Glutamatergic neuron (in vitro differentiated cells): ENCODE data around the gene FUT9. TPM values are rescaled to one million over a fixed set of nuclear protein-coding genes. Genes with fewer than 3 reads are reported as not detected.

Source experiments
- DNase-seq: peaks from one replicate; pipeline ENCODE4 v3.0.0; 2022
- H3K27ac Mint-ChIP-seq: one replicate; pipeline ENCODE4 v1.8.0; 2020; ENCODE audit warnings: mild to moderate bottlenecking, mixed read lengths, inconsistent platforms; ENCODE audit not compliant: unreplicated experiment
- H3K27me3 Mint-ChIP-seq: one replicate; pipeline ENCODE4 v1.8.0; 2020; ENCODE audit warnings: mild to moderate bottlenecking, moderate library complexity, mixed read lengths, inconsistent platforms; ENCODE audit not compliant: unreplicated experiment
- H3K36me3 Mint-ChIP-seq: one replicate; pipeline ENCODE4 v1.8.0; 2020; ENCODE audit warnings: mild to moderate bottlenecking, mixed read lengths, inconsistent platforms; ENCODE audit not compliant: unreplicated experiment
- H3K4me1 Mint-ChIP-seq: one replicate; pipeline ENCODE4 v1.8.0; 2020; ENCODE audit warnings: mild to moderate bottlenecking, low read depth, mixed read lengths, inconsistent platforms; ENCODE audit not compliant: unreplicated experiment
- H3K4me3 Mint-ChIP-seq: one replicate; pipeline ENCODE4 v1.8.0; 2020; ENCODE audit warnings: mild to moderate bottlenecking, mixed read lengths, inconsistent platforms; ENCODE audit not compliant: unreplicated experiment
- H3K9me3 Mint-ChIP-seq: one replicate; pipeline ENCODE4 v1.8.0; 2020; ENCODE audit warnings: mild to moderate bottlenecking, moderate library complexity, mixed read lengths, inconsistent platforms; ENCODE audit not compliant: unreplicated experiment
- CTCF ChIP-seq: fragments of 200-600 bp; sonication (generic); IDR thresholded peaks from one replicate; pipeline ENCODE4 v1.5.0; 2021; ENCODE audit not compliant: partially characterized antibody, unreplicated experiment
- total RNA-seq: library from RNA; stranded (reverse); fragmentation: NEBNext Ultra II Directional; extraction: Animal tissue kit (Norgen Biotek cat#: 25700); gene quantifications from one replicate; pipeline ENCODE4 v1.2.1, GENCODE V29; 2021; ENCODE audit not compliant: unreplicated experiment

FUT9 gene
- total RNA-seq, 1 donor from 2014 or later = 0.54 TPM

GRCh38 chr6:96153775-96154174 is 138.0 kb downstream of the FUT9 start:
- TF ChIP-seq CTCF = no peak
- DNase-seq = no peak
- H3K27ac Mint-ChIP-seq = no peak overlapping the region
- H3K27me3 Mint-ChIP-seq = no peaks in the 10 kb centered on the region
- H3K9me3 Mint-ChIP-seq = no peaks in the 10 kb centered on the region
- H3K4me1 Mint-ChIP-seq = peaks cover 12% of the 10 kb centered on the region
- no peaks in the 10 kb centered on the region for H3K36me3 Mint-ChIP-seq
- no peak overlapping the region for H3K4me3 Mint-ChIP-seq

- no peaks in the 10 kb centered on the region for H3K36me3 Mint-ChIP-seq
Observed at GRCh38 chr6:96156425-96156824, 140.7 kb downstream of the FUT9 start.

GRCh38 chr6:96157018-96157565 is 141.3 kb downstream of the FUT9 start:
- peaks cover 12% of the 10 kb centered on the region for H3K4me1 Mint-ChIP-seq
- H3K27ac Mint-ChIP-seq = no peak overlapping the region
- no peak for TF ChIP-seq CTCF
- no peaks in the 10 kb centered on the region for H3K27me3 Mint-ChIP-seq
- no peaks in the 10 kb centered on the region for H3K36me3 Mint-ChIP-seq
- no peak for DNase-seq
- H3K4me3 Mint-ChIP-seq = no peak overlapping the region
- no peaks in the 10 kb centered on the region for H3K9me3 Mint-ChIP-seq

More at GRCh38 chr6:96156425-96156824, 140.7 kb downstream of the FUT9 start:
- no peak for DNase-seq
- H3K4me3 Mint-ChIP-seq = no peak overlapping the region
- H3K9me3 Mint-ChIP-seq = no peaks in the 10 kb centered on the region
- H3K4me1 Mint-ChIP-seq = peaks cover 12% of the 10 kb centered on the region
- TF ChIP-seq CTCF = no peak
- no peak overlapping the region for H3K27ac Mint-ChIP-seq
- H3K27me3 Mint-ChIP-seq = no peaks in the 10 kb centered on the region

GRCh38 chr6:96162711-96163120 is 146.9 kb downstream of the FUT9 start:
- H3K27ac Mint-ChIP-seq = no peak overlapping the region
- H3K9me3 Mint-ChIP-seq = no peaks in the 10 kb centered on the region
- no peak for DNase-seq
- H3K4me3 Mint-ChIP-seq = no peak overlapping the region
- H3K36me3 Mint-ChIP-seq = no peaks in the 10 kb centered on the region
- no peak for TF ChIP-seq CTCF
- H3K27me3 Mint-ChIP-seq = no peaks in the 10 kb centered on the region
- no peaks in the 10 kb centered on the region for H3K4me1 Mint-ChIP-seq

GRCh38 chr6:96164802-96165201 is 149.0 kb downstream of the FUT9 start:
- Mint-ChIP-seq H3K36me3 (no peaks in the 10 kb centered on the region), H3K9me3 (no peaks in the 10 kb centered on the region), H3K4me1 (no peaks in the 10 kb centered on the region), H3K27me3 (no peaks in the 10 kb centered on the region), H3K4me3 (no peak overlapping the region), H3K27ac (no peak overlapping the region)
- no peak for DNase-seq
- TF ChIP-seq CTCF = no peak
